ENCODE measurements around the gene ANXA2R.
"Not testable (repeated sequence)": the region's sequence is repeated elsewhere in the genome, so short reads cannot be mapped to it uniquely, and the experiment has no call there.

Gene ANXA2R

GRCh38 chr5:43027054-43027785 is 12.9 kb downstream of the ANXA2R start:
- DNase-seq: no peak

- DNase-seq: not testable (repeated sequence)
These were observed 14.8 kb downstream of the ANXA2R start for GRCh38 chr5:43025184-43025950.

- no peak for DNase-seq
These were observed 15.9 kb downstream of the ANXA2R start for GRCh38 chr5:43024217-43024616.

GRCh38 chr5:43021151-43021550 is 19.0 kb downstream of the ANXA2R start:
- DNase-seq: no peak

GRCh38 chr5:43020399-43020746 is 19.7 kb downstream of the ANXA2R start:
- no peak for DNase-seq

GRCh38 chr5:43019614-43020398 is 20.3 kb downstream of the ANXA2R start:
- peak; percentile 79 to 85 for DNase-seq

- no peak for DNase-seq
These were observed 20.9 kb downstream of the ANXA2R start for GRCh38 chr5:43019291-43019613.

- peak in 1 of 2 experiments; percentile 10 for DNase-seq
These were observed 22.7 kb downstream of the ANXA2R start for GRCh38 chr5:43017428-43017815.

GRCh38 chr5:43016217-43016779 is 23.8 kb downstream of the ANXA2R start:
- DNase-seq: no peak

GRCh38 chr5:43014522-43014921 is 25.6 kb downstream of the ANXA2R start:
- DNase-seq: no peak

- DNase-seq: no peak
These were observed 29.2 kb downstream of the ANXA2R start for GRCh38 chr5:43010935-43011315.

GRCh38 chr5:43008363-43009153 is 31.6 kb downstream of the ANXA2R start:
- peak; percentile 94 for DNase-seq

GRCh38 chr5:43007911-43008362 is 32.2 kb downstream of the ANXA2R start:
- peak; percentile 71 to 76 for DNase-seq

GRCh38 chr5:43007246-43007910 is 32.7 kb downstream of the ANXA2R start:
- DNase-seq: peak; percentile 61 to 64

- no peak for DNase-seq
These were observed 33.5 kb downstream of the ANXA2R start for GRCh38 chr5:43006424-43007202.

GRCh38 chr5:43005031-43005430 is 35.1 kb downstream of the ANXA2R start:
- DNase-seq: no peak

GRCh38 chr5:43001748-43002147 is 38.4 kb downstream of the ANXA2R start:
- no peak for DNase-seq

- no peak for DNase-seq
These were observed 39.2 kb downstream of the ANXA2R start for GRCh38 chr5:43000914-43001313.

GRCh38 chr5:43000111-43000840 is 39.8 kb downstream of the ANXA2R start:
- DNase-seq: no peak

GRCh38 chr5:42995360-42995751 is 44.8 kb downstream of the ANXA2R start:
- no peak for DNase-seq

Data from activated CD4-positive, alpha-beta T cell treated with anti-CD3 and anti-CD28 coated beads, Interleukin-2, amount 50 U/mL, for 4 hours (primary cell).